GM12892 (cell line): ENCODE results near the gene C3orf22.

Experiments
- POLR2AphosphoS5 ChIP-seq: IDR thresholded peaks from 2 replicates; pipeline ENCODE4 v1.6.1; 2011; ENCODE audit warnings: low read depth, low read length, control low read depth
- TAF1 ChIP-seq: IDR thresholded peaks from 2 replicates; pipeline ENCODE4 v1.6.1; 2011; ENCODE audit warnings: low read depth, mild to moderate bottlenecking, control low read depth, low read length, borderline replicate concordance

DNA sequence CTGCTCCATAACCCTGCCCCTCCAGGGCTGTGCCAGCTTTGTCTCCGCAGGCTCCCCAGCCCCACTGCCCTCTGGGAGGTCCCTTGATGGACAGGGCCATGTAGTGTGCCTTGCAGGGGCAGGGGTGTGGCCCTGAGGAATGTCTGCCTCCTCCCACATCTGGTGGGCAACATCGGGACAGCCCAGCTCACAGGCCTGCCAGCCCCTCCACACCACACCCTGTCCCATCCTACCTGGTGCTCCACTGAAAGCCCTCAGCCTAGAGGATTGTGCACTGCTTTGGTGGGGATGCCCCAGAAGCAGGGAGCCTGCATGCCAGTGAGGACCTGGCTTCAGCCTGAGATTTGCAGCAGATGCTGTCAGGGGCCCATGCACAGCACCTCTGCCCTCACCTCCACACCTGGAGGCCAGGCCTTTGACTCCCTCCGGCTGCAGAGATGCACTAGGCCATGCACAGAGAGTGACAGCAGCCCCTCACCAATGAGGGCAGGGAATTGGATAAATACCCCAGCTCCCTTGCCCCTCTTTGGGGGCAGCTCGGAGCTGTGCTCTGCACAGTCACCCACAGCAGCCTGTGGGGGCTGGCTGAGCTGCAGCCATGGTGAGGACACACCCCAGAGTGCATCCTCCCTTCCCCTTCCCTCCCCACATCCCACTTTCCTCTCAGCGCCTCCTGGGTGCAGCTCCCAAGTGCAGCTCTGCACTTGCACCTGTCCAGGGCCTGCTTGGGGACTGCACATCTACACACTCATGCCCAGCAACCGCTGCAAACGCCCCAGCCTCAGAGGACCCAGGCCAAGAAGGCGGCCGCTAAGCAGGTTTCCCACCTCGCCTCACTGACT, 2.7 kb downstream of the C3orf22 start:
- TF ChIP-seq TAF1 (no peak), POLR2AphosphoS5 (no peak)
